ENCODE data around the gene DLEC1.
A peak's percentile ranks its signal among the peaks of the same experiment; 100 is the strongest.

DLEC1 gene

GRCh38 chr3:37994639-37994972, 44.4 kb upstream of the DLEC1 start:
- Histone ChIP-seq H3K4me1 (ENCODE audit: control insufficient read depth in 1 of 2, insufficient read depth in 2 of 2, low read length in 2 of 2) (peaks cover 60 to 74% of the 10 kb centered on the region in 2 donors), H3K9ac (ENCODE audit: low read depth in 1 of 2, low read length in 2 of 2) (peak overlapping the region; percentile 90 to 99), H3K9me3 (ENCODE audit: control insufficient read depth in 1 of 2, low read length in 2 of 2) (no peaks in the 10 kb centered on the region), H3K4me3 (ENCODE audit: low read depth in 1 of 2, low read length in 2 of 2) (peak overlapping the region; percentile 81 to 87), H3K36me3 (ENCODE audit: control insufficient read depth in 1 of 2, insufficient read depth in 2 of 2, low read length in 2 of 2) (peaks cover 17 to 25% of the 10 kb centered on the region in 2 donors), H3K27ac (ENCODE audit: low read depth, low read length) (peak overlapping the region; percentile 91), H3K27me3 (ENCODE audit: control insufficient read depth in 1 of 2, insufficient read depth in 2 of 2, low read length in 2 of 2) (no peaks in the 10 kb centered on the region)

- no peak overlapping the region for H3K4me3 ChIP-seq (ENCODE audit: low read depth in 1 of 2, low read length in 2 of 2)
- peaks cover 50 to 66% of the 10 kb centered on the region in 2 donors for H3K4me1 ChIP-seq (ENCODE audit: control insufficient read depth in 1 of 2, insufficient read depth in 2 of 2, low read length in 2 of 2)
- H3K27me3 ChIP-seq (ENCODE audit: control insufficient read depth in 1 of 2, insufficient read depth in 2 of 2, low read length in 2 of 2): no peaks in the 10 kb centered on the region
- H3K9ac ChIP-seq (ENCODE audit: low read depth in 1 of 2, low read length in 2 of 2): peak overlapping the region; percentile 1
- no peaks in the 10 kb centered on the region for H3K9me3 ChIP-seq (ENCODE audit: control insufficient read depth in 1 of 2, low read length in 2 of 2)
- peaks cover 23 to 34% of the 10 kb centered on the region in 2 donors for H3K36me3 ChIP-seq (ENCODE audit: control insufficient read depth in 1 of 2, insufficient read depth in 2 of 2, low read length in 2 of 2)
- no peak overlapping the region for H3K27ac ChIP-seq (ENCODE audit: low read depth, low read length)
Observed at GRCh38 chr3:37995652-37996641, 43.1 kb upstream of the DLEC1 start.

GRCh38 chr3:37996785-37997301, 42.2 kb upstream of the DLEC1 start:
- Histone ChIP-seq H3K9ac (ENCODE audit: low read depth in 1 of 2, low read length in 2 of 2) (peak overlapping the region in 1 of 2 donors; percentile 21), H3K4me1 (ENCODE audit: control insufficient read depth in 1 of 2, insufficient read depth in 2 of 2, low read length in 2 of 2) (peaks cover 50 to 66% of the 10 kb centered on the region in 2 donors), H3K27ac (ENCODE audit: low read depth, low read length) (no peak overlapping the region), H3K27me3 (ENCODE audit: control insufficient read depth in 1 of 2, insufficient read depth in 2 of 2, low read length in 2 of 2) (no peaks in the 10 kb centered on the region), H3K4me3 (ENCODE audit: low read depth in 1 of 2, low read length in 2 of 2) (no peak overlapping the region), H3K9me3 (ENCODE audit: control insufficient read depth in 1 of 2, low read length in 2 of 2) (no peaks in the 10 kb centered on the region), H3K36me3 (ENCODE audit: control insufficient read depth in 1 of 2, insufficient read depth in 2 of 2, low read length in 2 of 2) (peaks cover 31 to 43% of the 10 kb centered on the region in 2 donors)

- H3K4me1 ChIP-seq (ENCODE audit: control insufficient read depth in 1 of 2, insufficient read depth in 2 of 2, low read length in 2 of 2): peaks cover 50 to 64% of the 10 kb centered on the region in 2 donors
- H3K9ac ChIP-seq (ENCODE audit: low read depth in 1 of 2, low read length in 2 of 2): peak overlapping the region in 1 of 2 donors; percentile 21
- H3K4me3 ChIP-seq (ENCODE audit: low read depth in 1 of 2, low read length in 2 of 2): no peak overlapping the region
- no peaks in the 10 kb centered on the region for H3K9me3 ChIP-seq (ENCODE audit: control insufficient read depth in 1 of 2, low read length in 2 of 2)
- H3K27me3 ChIP-seq (ENCODE audit: control insufficient read depth in 1 of 2, insufficient read depth in 2 of 2, low read length in 2 of 2): no peaks in the 10 kb centered on the region
- H3K36me3 ChIP-seq (ENCODE audit: control insufficient read depth in 1 of 2, insufficient read depth in 2 of 2, low read length in 2 of 2): peaks cover 36 to 48% of the 10 kb centered on the region in 2 donors
- no peak overlapping the region for H3K27ac ChIP-seq (ENCODE audit: low read depth, low read length)
Observed at GRCh38 chr3:37997342-37997741, 41.7 kb upstream of the DLEC1 start.

GRCh38 chr3:37997791-37998370, 41.1 kb upstream of the DLEC1 start:
- peaks cover 39 to 53% of the 10 kb centered on the region in 2 donors for H3K36me3 ChIP-seq (ENCODE audit: control insufficient read depth in 1 of 2, insufficient read depth in 2 of 2, low read length in 2 of 2)
- H3K27ac ChIP-seq (ENCODE audit: low read depth, low read length): peak overlapping the region; percentile 91
- H3K9me3 ChIP-seq (ENCODE audit: control insufficient read depth in 1 of 2, low read length in 2 of 2): no peaks in the 10 kb centered on the region
- peak overlapping the region; percentile 84 to 86 for H3K9ac ChIP-seq (ENCODE audit: low read depth in 1 of 2, low read length in 2 of 2)
- H3K4me1 ChIP-seq (ENCODE audit: control insufficient read depth in 1 of 2, insufficient read depth in 2 of 2, low read length in 2 of 2): peaks cover 53 to 64% of the 10 kb centered on the region in 2 donors
- no peaks in the 10 kb centered on the region for H3K27me3 ChIP-seq (ENCODE audit: control insufficient read depth in 1 of 2, insufficient read depth in 2 of 2, low read length in 2 of 2)
- H3K4me3 ChIP-seq (ENCODE audit: low read depth in 1 of 2, low read length in 2 of 2): peak overlapping the region; percentile 70 to 77

- Histone ChIP-seq H3K27me3 (ENCODE audit: control insufficient read depth in 1 of 2, insufficient read depth in 2 of 2, low read length in 2 of 2) (no peaks in the 10 kb centered on the region), H3K4me1 (ENCODE audit: control insufficient read depth in 1 of 2, insufficient read depth in 2 of 2, low read length in 2 of 2) (peaks cover 54 to 62% of the 10 kb centered on the region in 2 donors), H3K9ac (ENCODE audit: low read depth in 1 of 2, low read length in 2 of 2) (no peak overlapping the region), H3K27ac (ENCODE audit: low read depth, low read length) (no peak overlapping the region), H3K9me3 (ENCODE audit: control insufficient read depth in 1 of 2, low read length in 2 of 2) (no peaks in the 10 kb centered on the region), H3K4me3 (ENCODE audit: low read depth in 1 of 2, low read length in 2 of 2) (no peak overlapping the region), H3K36me3 (ENCODE audit: control insufficient read depth in 1 of 2, insufficient read depth in 2 of 2, low read length in 2 of 2) (peaks cover 45 to 64% of the 10 kb centered on the region in 2 donors)
Observed at GRCh38 chr3:37999836-38000235, 39.2 kb upstream of the DLEC1 start.

- no peaks in the 10 kb centered on the region for H3K9me3 ChIP-seq (ENCODE audit: control insufficient read depth in 1 of 2, low read length in 2 of 2)
- H3K4me1 ChIP-seq (ENCODE audit: control insufficient read depth in 1 of 2, insufficient read depth in 2 of 2, low read length in 2 of 2): peaks cover 54 to 60% of the 10 kb centered on the region in 2 donors
- peaks cover 42 to 64% of the 10 kb centered on the region in 2 donors for H3K36me3 ChIP-seq (ENCODE audit: control insufficient read depth in 1 of 2, insufficient read depth in 2 of 2, low read length in 2 of 2)
- no peak overlapping the region for H3K27ac ChIP-seq (ENCODE audit: low read depth, low read length)
- no peak overlapping the region for H3K4me3 ChIP-seq (ENCODE audit: low read depth in 1 of 2, low read length in 2 of 2)
- no peak overlapping the region for H3K9ac ChIP-seq (ENCODE audit: low read depth in 1 of 2, low read length in 2 of 2)
- H3K27me3 ChIP-seq (ENCODE audit: control insufficient read depth in 1 of 2, insufficient read depth in 2 of 2, low read length in 2 of 2): no peaks in the 10 kb centered on the region
Observed at GRCh38 chr3:38000242-38000916, 38.6 kb upstream of the DLEC1 start.

- Histone ChIP-seq H3K9ac (ENCODE audit: low read depth in 1 of 2, low read length in 2 of 2) (no peak overlapping the region), H3K9me3 (ENCODE audit: control insufficient read depth in 1 of 2, low read length in 2 of 2) (no peaks in the 10 kb centered on the region), H3K4me3 (ENCODE audit: low read depth in 1 of 2, low read length in 2 of 2) (no peak overlapping the region), H3K4me1 (ENCODE audit: control insufficient read depth in 1 of 2, insufficient read depth in 2 of 2, low read length in 2 of 2) (peaks cover 52 to 53% of the 10 kb centered on the region in 2 donors), H3K27ac (ENCODE audit: low read depth, low read length) (no peak overlapping the region), H3K27me3 (ENCODE audit: control insufficient read depth in 1 of 2, insufficient read depth in 2 of 2, low read length in 2 of 2) (no peaks in the 10 kb centered on the region), H3K36me3 (ENCODE audit: control insufficient read depth in 1 of 2, insufficient read depth in 2 of 2, low read length in 2 of 2) (peaks cover 38 to 64% of the 10 kb centered on the region in 2 donors)
Observed at GRCh38 chr3:38000965-38001455, 38.0 kb upstream of the DLEC1 start.

- Histone ChIP-seq H3K27me3 (ENCODE audit: control insufficient read depth in 1 of 2, insufficient read depth in 2 of 2, low read length in 2 of 2) (no peaks in the 10 kb centered on the region), H3K27ac (ENCODE audit: low read depth, low read length) (no peak overlapping the region), H3K36me3 (ENCODE audit: control insufficient read depth in 1 of 2, insufficient read depth in 2 of 2, low read length in 2 of 2) (peaks cover 34 to 65% of the 10 kb centered on the region in 2 donors), H3K9me3 (ENCODE audit: control insufficient read depth in 1 of 2, low read length in 2 of 2) (no peaks in the 10 kb centered on the region), H3K9ac (ENCODE audit: low read depth in 1 of 2, low read length in 2 of 2) (no peak overlapping the region), H3K4me1 (ENCODE audit: control insufficient read depth in 1 of 2, insufficient read depth in 2 of 2, low read length in 2 of 2) (peaks cover 48 to 50% of the 10 kb centered on the region in 2 donors), H3K4me3 (ENCODE audit: low read depth in 1 of 2, low read length in 2 of 2) (no peak overlapping the region)
Observed at GRCh38 chr3:38001456-38002081, 37.4 kb upstream of the DLEC1 start.
